ENCODE data around the gene CLEC20A.

- no peak for TF ChIP-seq CTCF (IDR thresholded peaks at IDR 0.05)
- TF ChIP-seq POLR2A (IDR thresholded peaks at IDR 0.05): no peak
Measured at GRCh38 chr1:178541379-178541778, 44.6 kb upstream of the CLEC20A start.

All from uterus (tissue), 2 donors.